Panc1 (cell line): ENCODE measurements around the gene MLST8. TPM values are rescaled to one million over a fixed set of nuclear protein-coding genes. Genes with fewer than 3 reads are reported as not detected.

ENCODE experiments used
- ATAC-seq: fragments of 200-7000 bp; cut with Tn5 transposase; 2 replicates; pipeline ENCODE4 v1.9.1; 2020; ENCODE audit warnings: mild to moderate bottlenecking, moderate library complexity
- BruUV-seq: library from RNA; stranded (reverse); fragments of 400-500 nt; replicated peaks from 2 replicates; lab custom pipeline; 2021; lab: Mats Ljungman, UMichigan
- CTCF ChIA-PET: fragments of 300-600 bp; sonication (Branson Sonifier 250); formaldehyde crosslinking; loops from one replicate; lab custom pipeline; 2022; ENCODE audit warnings: antibody characterized with exemption; lab: Charles Lee
- POLR2A ChIA-PET: fragments of 300-600 bp; sonication (Branson Sonifier 250); formaldehyde crosslinking; loops from one replicate; lab custom pipeline; 2022; ENCODE audit warnings: antibody characterized with exemption; lab: Charles Lee
- DNase-seq: peaks from one replicate; pipeline ENCODE4 v3.0.0-alpha.2; 2010; ENCODE audit warnings: low read depth, low spot score
- H3K27ac ChIP-seq: 2 replicates; pipeline ENCODE4 v1.5.1; 2011; ENCODE audit warnings: mild to moderate bottlenecking, low read length, inconsistent platforms
- H3K27me3 ChIP-seq: fragments of 200-500 bp; sonication (Bioruptor generic); 2 replicates; pipeline ENCODE4 v1.6.0; 2014; ENCODE audit warnings: low read length, inconsistent platforms; ENCODE audit not compliant: control insufficient read depth, insufficient read depth
- H3K36me3 ChIP-seq: fragments of 200-500 bp; sonication (Bioruptor generic); 2 replicates; pipeline ENCODE4 v1.5.1; 2014; ENCODE audit warnings: inconsistent platforms, mild to moderate bottlenecking, low read length, moderate library complexity; ENCODE audit not compliant: control insufficient read depth, insufficient read depth
- H3K4me1 ChIP-seq: 2 replicates; pipeline ENCODE4 v1.5.1; 2011; ENCODE audit warnings: inconsistent platforms, mild to moderate bottlenecking, low read length, moderate library complexity; ENCODE audit not compliant: control insufficient read depth, insufficient read depth
- H3K4me3 ChIP-seq, 2 experiments: 2 replicates each; pipeline ENCODE4 v1.5.1; 2011 to 2012; ENCODE audit warnings: low read depth in 2 of 2, low read length in 2 of 2, mild to moderate bottlenecking in 2 of 2, inconsistent platforms in 1 of 2, moderate library complexity in 1 of 2
- H3K9me3 ChIP-seq: fragments of 200-500 bp; sonication (Bioruptor generic); 2 replicates; pipeline ENCODE4 v1.5.1; 2014; ENCODE audit warnings: low read depth, mild to moderate bottlenecking, inconsistent platforms, low read length, moderate library complexity; ENCODE audit not compliant: control insufficient read depth, insufficient read depth
- CTCF ChIP-seq: fragments of 450-650 bp; IDR thresholded peaks from 2 replicates; pipeline ENCODE4 v1.5.1; 2017; ENCODE audit warnings: mild to moderate bottlenecking
- POLR2AphosphoS5 ChIP-seq: IDR thresholded peaks from 2 replicates; pipeline ENCODE4 v1.6.1; 2012; ENCODE audit warnings: mild to moderate bottlenecking, low read depth, low read length, moderate library complexity
- SIN3A ChIP-seq: IDR thresholded peaks from 2 replicates; pipeline ENCODE4 v1.6.1; 2012; ENCODE audit warnings: low read depth, mild to moderate bottlenecking, low read length, moderate library complexity, borderline replicate concordance; ENCODE audit not compliant: insufficient read depth
- TCF7L2 ChIP-seq: IDR thresholded peaks from 2 replicates; pipeline ENCODE4 v1.6.1; 2011; ENCODE audit warnings: mild to moderate bottlenecking, low read depth, low read length, inconsistent platforms
- in situ Hi-C: cut with HindIII; loops from 2 replicates; pipeline ENCODE4 v1.10.0; 2016; ENCODE audit warnings: low sequenced_read_pairs, low pct_unique_long_range_greater_than_20kb
- intact Hi-C: fragments of 100-400 bp; cut with micrococcal nuclease; formaldehyde crosslinking; loops from one replicate; pipeline ENCODE4 v1.10.0; 2022; ENCODE audit not compliant: unreplicated experiment
- total RNA-seq: library from RNA; stranded (reverse); gene quantifications from one replicate; pipeline ENCODE4 v1.2.1, GENCODE V29; 2021; ENCODE audit not compliant: unreplicated experiment
- TF ChIP-seq, protein P1 (sequence below), 2 experiments: IDR thresholded peaks; 2 replicates each; pipeline ENCODE4 v1.6.1; 2011 to 2012; ENCODE audit warnings: low read depth in 2 of 2, control low read depth in 1 of 2, low read length in 1 of 2, mild to moderate bottlenecking in 1 of 2, moderate library complexity in 1 of 2; ENCODE audit not compliant: insufficient read depth in 1 of 2

The MLST8 gene
- total RNA-seq, 1 experiment from 2014 or later = 91.1 TPM

DNA sequence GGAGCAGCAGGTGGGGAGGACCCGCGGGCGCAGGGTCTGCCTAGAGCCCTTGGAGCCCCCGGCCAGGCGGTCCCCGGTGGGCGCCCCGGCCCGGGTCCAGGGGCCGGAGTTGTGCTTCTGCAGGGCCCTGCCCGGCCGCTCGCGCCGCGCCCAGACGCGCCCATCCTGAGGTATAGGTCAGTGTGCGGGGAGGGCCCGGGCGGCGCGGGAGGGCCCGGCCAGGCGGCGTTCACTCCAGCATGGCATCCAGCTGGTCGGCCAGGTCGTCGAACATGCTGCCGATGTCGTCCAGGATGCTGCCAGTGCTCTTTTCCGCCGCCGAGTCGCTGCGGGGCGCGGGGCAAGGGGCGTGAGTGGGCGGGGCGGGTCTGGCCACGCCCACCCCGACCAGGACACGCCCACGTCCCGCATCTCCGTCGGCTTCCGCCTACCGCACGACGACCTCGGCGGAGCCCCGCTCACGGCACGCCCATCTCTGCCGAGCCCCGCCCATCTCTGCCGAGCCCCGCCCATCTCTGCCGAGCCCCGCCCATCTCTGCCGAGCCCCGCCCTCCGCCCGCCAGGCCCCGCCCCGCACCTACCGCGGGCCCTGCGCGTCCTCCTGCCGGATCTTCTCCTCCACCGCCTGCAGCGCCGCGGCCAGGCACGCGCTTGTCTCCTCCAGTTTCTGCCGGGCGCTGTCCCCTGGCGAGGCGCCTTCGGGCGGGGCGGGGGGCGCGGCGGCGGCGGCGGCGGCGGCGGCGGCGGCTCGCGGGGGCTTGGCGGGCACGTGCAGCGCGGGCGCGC lies 26.7 kb upstream of the MLST8 start:
- H3K4me3 ChIP-seq = no peak overlapping the region
- ChIA-PET CTCF (no interaction called here), POLR2A (no interaction called here)
- in situ Hi-C loops (no loop called here), intact Hi-C loops (no loop called here)
- H3K9me3 ChIP-seq = no peaks in the 10 kb centered on the region
- DNase-seq (no peak), ATAC-seq (peak; percentile 26; the same call in 1 of the 2 replicates)
- H3K4me1 ChIP-seq = no peaks in the 10 kb centered on the region
- no peak overlapping the region for H3K27ac ChIP-seq
- no TSS peak for BruUV-seq
- no peaks in the 10 kb centered on the region for H3K27me3 ChIP-seq
- H3K36me3 ChIP-seq = no peaks in the 10 kb centered on the region
- TF ChIP-seq TCF7L2 (no peak), POLR2AphosphoS5 (no peak), SIN3A (no peak), CTCF (no peak)
- TF ChIP-seq, protein P1, sequence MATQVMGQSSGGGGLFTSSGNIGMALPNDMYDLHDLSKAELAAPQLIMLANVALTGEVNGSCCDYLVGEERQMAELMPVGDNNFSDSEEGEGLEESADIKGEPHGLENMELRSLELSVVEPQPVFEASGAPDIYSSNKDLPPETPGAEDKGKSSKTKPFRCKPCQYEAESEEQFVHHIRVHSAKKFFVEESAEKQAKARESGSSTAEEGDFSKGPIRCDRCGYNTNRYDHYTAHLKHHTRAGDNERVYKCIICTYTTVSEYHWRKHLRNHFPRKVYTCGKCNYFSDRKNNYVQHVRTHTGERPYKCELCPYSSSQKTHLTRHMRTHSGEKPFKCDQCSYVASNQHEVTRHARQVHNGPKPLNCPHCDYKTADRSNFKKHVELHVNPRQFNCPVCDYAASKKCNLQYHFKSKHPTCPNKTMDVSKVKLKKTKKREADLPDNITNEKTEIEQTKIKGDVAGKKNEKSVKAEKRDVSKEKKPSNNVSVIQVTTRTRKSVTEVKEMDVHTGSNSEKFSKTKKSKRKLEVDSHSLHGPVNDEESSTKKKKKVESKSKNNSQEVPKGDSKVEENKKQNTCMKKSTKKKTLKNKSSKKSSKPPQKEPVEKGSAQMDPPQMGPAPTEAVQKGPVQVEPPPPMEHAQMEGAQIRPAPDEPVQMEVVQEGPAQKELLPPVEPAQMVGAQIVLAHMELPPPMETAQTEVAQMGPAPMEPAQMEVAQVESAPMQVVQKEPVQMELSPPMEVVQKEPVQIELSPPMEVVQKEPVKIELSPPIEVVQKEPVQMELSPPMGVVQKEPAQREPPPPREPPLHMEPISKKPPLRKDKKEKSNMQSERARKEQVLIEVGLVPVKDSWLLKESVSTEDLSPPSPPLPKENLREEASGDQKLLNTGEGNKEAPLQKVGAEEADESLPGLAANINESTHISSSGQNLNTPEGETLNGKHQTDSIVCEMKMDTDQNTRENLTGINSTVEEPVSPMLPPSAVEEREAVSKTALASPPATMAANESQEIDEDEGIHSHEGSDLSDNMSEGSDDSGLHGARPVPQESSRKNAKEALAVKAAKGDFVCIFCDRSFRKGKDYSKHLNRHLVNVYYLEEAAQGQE (IDR thresholded peaks at IDR 0.05; ENCODE audit: insufficient read depth in 1 of 2, low read depth in 2 of 2, low read length in 1 of 2) = no peak

DNA sequence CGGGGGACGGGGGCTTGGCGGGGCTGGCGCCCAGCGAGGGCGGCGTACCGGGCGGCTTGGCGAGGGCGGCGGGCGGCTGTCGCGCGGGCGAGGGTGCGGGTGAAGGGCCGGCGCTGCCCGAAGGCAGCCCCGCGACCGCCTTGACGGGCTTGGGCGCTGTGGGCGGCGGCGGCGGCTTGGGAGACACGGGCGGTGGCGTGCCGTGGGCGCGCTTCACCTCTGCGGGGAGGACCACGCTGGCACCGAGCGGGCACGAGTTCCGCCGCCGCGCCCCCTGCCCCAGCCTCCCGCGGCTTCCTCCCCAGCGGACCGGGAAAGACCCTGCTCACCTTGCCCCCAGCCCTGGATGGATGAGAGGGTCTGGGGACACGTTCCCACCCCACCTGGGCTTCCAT lies 26.1 kb upstream of the MLST8 start:
- no TSS peak for BruUV-seq
- no peaks in the 10 kb centered on the region for H3K36me3 ChIP-seq
- TF ChIP-seq, protein P1 (IDR thresholded peaks at IDR 0.05; ENCODE audit: insufficient read depth in 1 of 2, low read depth in 2 of 2, low read length in 1 of 2) = no peak
- H3K27me3 ChIP-seq = no peaks in the 10 kb centered on the region
- H3K9me3 ChIP-seq = no peaks in the 10 kb centered on the region
- ChIA-PET CTCF (no interaction called here), POLR2A (no interaction called here)
- intact Hi-C loops (no loop called here), in situ Hi-C loops (no loop called here)
- DNase-seq (no peak), ATAC-seq (no peak)
- H3K4me3 ChIP-seq = no peak overlapping the region
- no peaks in the 10 kb centered on the region for H3K4me1 ChIP-seq
- H3K27ac ChIP-seq = no peak overlapping the region
